RKO (cell line): ENCODE results near the gene AP3S1.

Experiments used
- DNase-seq: peaks from one replicate; pipeline ENCODE4 v3.0.0-alpha.2; 2016; ENCODE audit warnings: low spot score

AP3S1 gene

DNA sequence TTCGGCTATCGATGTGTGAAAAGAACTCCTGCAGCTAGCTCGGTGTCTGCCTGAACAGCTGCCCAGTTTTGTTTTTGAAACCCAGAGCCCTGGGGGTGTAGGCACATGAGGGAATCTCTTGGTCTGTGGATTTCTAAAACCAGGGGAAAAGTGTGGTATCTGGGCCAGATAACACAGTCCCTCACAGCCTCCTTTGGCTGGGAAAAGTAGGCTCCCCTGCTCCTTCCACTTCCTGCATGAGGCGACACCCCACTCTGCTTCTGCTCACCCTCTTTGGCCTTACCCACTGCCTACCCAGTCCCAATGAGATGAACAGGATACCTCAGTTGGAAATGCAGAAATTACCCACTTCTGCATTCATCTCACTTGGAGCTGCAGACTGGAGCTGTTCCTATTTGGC lies 15.8 kb upstream of the AP3S1 start:
- DNase-seq, result no peak

DNA sequence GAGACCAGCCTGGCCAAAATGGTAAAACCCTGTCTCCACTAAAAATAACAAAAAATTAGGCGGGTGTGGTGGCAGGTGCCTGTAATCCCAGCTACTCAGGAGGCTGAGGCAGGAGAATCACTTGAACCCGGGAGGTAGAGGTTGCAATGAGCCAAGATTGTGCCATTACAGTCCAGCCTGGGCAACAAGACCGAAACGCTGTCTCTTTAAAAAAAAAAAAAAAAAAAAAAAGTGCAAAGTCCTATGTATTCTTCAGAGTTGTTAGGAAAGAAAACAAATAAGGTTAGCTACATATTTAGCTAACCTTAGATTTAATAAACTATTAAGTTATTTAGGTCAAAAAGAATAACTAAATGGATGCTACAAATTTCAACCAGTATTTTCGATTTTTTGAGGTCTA lies 11.8 kb upstream of the AP3S1 start:
- no peak for DNase-seq

DNA sequence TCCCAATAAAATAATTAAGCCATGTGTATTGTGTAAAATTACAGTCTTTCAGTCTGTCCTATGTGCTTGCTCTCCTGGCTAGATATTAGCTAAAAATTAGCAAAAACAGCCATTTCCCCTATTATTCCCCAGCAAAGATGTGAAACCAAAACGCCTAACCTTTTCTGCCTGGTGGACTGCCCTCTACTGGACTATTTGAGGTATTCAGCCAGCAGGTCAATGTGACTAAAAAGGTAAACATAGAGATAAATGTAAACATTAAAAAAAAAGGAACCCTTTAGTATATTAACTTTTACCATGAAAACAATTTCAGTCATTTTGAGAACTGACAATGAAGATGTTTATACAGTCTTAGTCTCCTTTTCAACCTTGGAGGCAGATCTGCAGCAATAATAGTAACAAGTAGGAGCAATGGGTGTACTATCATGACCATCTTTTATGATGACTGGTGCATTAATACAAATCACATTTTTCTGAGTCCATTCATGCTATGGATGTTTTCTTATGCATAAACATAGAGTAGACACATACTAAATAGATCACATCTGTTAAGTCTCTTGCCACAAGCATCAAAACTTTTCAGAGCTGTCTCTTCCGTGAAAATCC lies 10.5 kb upstream of the AP3S1 start:
- peak; percentile 29 for DNase-seq

DNA sequence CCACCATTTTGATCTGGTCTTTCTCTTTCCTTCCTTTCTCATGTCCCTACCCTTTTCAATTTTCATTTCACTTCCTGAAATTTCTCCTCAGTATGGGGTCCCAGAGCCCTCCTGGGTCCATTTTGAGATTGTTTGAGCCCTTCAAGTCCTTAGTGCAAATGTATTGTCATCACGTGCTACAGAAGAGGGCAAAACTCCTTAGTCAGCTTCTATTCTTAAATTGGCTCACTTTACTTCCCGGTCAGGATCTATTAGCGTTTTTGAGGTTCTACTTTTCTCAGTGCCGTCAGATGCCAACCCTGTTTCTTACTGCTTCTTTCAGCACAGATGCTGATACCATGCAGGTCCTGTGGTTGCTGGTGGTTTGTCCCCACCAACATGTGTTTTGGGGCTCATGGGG lies 6.3 kb upstream of the AP3S1 start:
- DNase-seq, result no peak

DNA sequence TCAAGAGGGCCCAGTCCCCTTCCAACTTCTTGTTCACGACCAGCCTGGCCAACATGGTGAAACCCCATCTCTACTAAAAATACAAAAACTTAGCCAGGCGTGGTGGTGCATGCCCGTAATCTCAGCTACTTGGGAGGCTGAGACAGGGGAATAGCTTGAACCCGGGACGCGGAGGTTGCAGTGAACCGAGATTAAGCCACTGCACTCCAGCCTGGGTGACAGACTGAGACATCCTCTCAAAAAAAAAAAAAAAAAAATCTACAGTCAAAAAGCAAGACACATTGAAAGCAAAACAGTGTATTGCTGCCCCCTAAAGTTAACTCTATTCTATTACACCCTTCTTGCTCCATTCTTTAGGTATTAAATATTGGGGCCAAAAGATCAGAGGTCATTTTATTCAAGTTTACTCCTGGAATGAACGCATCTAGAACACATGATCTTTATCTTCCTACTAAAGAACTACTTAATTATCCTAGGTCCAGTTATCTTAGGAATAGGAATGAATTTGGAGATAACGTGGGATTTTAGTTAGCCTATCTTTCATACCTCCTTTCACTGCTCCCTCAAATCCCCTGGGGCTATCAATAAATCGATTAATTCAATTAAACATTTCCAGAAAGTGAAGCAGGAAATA lies 2.7 kb upstream of the AP3S1 start:
- DNase-seq, result peak; percentile 87

DNA sequence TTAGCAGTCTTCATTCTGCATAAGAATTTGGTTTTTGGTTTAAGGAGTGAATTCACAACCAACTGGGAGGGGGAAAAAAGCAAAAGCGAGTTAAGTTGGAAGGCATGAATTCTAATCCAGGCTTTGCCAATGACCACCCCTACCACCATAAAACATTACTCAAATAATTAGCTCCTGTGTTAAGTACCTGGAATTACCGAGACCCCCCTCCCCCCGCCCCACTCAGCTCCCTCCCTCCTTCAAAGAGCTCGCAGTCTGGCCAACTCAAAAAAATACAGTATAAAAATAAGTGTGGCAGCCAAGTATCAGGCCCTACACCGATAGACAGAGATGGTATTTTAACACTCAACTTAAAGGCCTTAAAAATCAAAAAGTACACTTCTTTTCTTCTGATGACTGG lies 862 bp upstream of the AP3S1 start:
- no peak for DNase-seq

DNA sequence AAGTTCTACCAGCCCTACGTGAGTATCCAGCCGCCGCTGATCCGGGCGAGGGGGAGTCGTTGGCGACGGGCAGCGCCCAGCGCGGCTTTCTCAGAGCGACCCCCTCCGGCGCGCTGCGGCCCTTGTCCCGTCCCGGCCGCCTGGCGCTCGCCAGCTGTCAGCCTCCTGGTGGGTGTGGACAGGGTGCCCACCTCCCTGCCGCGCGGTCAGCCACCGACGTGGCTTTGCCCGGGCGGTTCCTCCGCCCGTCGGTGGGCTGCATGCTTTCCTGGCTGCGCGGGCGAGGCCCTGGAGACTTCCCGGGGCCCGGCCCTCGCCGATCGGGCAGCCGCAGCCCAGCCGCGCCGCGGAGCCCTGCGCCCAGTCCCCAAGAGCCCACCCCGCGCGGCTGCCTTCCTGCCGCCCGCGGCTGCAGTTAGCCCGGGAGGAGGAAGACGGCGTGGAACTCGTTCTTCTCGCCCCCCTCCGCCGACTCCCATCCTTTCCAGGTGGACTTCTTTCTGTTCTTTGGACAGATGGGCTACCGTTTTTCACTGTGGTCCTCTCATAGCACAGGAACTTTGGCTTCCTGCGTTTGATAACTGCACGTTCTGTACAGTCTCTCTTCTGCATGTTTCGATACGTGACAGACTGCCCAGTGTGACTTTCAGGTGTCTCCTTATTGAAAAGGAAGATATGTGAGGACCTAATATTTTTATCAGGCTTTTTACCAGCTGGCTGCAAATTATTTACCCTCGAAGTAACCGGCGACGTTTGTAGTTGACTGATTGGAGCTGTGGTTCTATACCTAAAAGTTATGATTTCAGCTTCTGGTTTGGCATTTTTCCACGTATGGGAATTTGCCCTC lies 577 bp downstream of the AP3S1 start:
- DNase-seq, result peak; percentile 79

DNA sequence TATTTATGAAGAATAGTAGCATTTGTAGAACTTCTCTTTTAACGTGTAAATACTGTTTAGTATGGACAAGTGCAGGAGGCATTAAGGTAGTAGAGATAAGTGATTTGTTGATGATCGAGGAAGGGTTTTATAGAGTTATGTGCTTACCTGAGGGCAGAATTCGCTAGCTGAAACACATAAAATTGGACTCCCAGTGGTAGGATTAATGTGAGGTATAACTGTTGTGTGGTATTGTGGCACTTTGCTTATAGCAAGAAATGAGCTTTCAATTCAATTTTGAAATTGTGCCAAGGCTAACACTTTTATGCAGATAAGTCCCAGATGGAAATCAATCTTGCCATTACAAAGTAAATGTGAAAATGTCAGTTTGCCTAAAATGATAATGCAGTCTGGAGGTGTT lies 1.2 kb downstream of the AP3S1 start:
- peak; percentile 30 for DNase-seq

DNA sequence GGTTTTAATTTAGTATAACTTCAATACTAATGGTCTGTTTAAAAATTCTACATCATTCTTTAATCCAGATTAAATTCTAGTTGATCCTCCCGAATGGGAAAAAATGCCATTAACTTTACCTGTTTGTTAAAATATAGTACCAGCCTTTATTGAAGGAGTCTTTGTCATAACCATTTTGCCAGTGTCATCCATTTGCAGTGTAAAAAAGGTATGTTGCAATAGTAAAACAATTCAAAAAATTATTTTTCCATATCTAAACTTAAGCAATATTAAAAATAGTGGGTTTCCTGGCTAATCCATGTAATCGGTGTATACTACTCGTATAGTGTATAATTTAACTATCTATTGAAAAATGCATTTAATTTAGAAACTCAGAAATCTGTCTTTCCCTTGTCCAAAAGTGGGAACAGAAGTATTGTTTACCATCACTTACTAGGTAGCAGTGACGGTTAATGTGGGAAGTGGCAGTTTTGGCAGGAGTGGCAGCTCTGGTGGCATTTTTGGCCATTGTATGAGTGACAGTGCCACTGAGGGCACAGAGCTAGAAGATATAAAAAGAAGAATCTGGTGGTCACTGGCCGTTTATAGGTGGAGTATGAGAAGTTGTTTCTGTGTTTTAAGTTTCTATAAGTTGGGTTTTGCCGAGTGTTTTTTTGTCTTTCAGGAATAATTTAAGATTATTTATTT lies 1.9 kb downstream of the AP3S1 start:
- DNase-seq, result no peak

DNA sequence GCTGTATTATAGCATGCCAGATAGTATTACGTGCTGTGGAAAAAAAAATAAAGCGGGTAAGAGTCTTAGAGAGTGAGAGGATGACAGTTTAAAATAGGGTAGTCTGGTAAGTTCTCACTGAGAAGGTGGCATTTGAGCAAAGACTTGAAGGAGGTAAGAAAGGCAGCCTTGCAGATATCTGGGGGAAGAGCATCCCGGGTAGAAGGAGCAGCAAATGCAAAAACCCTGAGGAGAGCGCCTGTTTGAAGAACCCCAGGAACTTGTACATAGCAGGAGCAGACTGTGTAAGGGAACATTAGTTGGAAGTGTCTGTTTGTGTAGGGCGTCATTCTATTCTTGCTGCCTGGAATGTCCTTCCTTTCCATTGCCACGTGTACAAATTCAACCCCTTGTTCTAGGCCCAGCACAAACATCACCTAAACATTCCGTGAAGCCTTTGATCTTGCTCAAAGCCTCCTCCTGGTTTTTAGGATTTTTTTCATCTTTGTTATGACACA lies 2.6 kb downstream of the AP3S1 start:
- DNase-seq, result no peak

DNA sequence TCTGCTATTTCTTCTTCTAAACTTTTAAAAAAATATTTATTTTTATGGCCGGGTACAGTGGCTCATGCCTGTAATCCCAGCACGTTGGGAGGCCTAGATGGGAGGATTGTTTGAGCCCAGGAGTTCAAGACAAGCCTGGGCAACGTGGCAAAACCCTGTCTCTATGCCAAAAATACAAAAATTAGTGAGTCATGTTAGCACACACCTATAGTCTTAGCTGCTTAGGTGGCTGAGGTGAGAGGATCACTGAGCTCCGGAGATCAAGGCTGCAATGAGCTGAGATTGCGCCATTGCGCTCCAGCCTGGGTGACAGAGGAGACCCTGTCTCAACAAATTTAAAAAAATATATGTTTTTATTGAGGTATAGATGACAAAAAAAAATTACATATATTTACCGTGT lies 5.6 kb downstream of the AP3S1 start:
- no peak for DNase-seq

DNA sequence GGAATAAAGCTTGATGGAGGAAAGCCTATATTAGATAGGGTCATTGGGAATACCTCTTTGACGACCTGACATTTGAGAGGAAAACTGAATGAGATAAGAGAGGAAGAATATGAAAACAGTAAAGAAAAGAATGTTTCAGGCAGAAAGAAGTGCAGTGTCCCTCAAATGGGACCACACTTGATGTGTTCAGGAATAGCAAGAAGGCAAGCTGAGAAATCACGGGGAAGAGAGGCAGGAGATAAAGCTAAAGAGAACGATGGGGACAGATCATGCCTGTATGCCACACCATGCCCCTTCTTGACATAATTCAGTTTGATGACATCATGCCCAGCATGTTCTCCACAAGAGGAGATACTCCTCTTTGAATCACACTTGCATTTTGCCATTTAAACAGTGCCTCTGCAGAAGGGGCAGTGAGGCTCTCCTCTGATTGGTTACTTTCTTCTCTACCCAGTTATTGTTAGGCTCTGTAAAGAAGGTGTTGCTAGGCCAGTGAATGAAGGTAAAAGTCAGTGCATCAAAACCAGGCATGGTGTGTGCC lies 7.6 kb downstream of the AP3S1 start:
- DNase-seq, result no peak

DNA sequence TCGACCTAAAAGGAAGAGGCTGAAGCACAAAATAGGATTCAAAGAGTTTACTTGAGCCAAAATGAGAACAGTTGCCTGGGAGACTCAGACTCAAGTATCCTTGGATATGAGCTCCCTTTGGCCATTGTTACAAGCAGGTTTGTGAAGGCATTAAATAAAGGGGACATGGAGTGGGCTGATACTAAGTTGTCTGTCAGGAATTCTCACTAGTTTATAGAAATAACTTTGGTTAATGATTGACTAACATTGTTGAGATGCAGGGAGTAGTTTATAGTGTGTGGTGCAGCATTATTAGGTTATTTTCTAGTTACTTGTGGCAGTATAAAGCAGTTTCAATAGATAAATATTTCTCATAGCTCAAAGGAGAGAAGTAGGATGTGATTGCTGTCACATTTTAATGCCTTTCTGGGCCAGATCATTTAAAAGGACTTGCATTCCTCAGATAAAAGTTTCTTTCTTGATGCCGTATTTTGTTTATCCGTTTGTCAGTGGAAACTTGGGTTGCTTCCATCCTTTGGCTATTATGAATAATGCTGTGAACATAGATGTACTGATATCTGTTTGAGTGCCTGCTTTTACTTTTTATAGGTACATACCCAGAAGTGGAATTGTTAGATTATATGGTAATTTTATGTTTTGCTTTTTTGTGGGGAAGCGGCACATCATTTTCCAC lies 9.1 kb downstream of the AP3S1 start:
- no peak for DNase-seq

DNA sequence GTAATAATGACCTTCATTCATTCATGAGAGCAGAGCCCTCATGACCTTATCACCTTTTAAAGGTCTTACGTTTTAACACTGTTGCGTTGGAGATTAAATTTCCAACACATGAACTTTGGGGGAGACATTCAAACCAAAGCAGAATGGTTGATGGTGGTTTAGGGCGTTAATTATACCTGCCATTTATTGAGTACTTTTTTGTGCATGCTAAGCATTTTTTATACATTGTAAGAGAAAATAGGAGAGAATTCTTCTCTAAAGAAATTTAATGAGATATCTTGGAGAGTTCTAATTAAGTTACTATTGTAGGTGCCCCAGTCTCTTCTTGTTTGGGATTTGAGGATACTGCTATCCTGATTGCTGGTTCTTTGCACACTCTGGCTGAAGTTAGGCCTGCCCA lies 12.4 kb downstream of the AP3S1 start:
- no peak for DNase-seq

DNA sequence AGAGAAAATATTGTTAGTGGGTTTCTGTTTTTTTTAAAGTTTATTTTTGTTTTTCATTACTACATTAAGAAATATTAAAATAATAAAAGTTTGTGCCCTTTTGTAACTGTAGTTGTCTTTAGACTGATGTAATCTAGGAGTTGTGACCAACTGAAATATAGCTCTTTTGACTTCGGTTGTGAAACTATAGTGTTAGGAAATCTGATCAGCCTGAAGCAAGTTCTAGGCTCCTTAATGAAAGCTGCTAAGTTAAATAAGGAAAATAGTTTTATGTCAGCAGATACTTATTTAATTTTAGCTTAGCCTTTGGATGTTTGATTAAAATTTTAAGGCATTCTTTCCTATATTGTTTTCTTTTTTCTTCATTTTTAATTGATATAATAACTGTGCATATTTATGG lies 14.2 kb downstream of the AP3S1 start:
- no peak for DNase-seq

DNA sequence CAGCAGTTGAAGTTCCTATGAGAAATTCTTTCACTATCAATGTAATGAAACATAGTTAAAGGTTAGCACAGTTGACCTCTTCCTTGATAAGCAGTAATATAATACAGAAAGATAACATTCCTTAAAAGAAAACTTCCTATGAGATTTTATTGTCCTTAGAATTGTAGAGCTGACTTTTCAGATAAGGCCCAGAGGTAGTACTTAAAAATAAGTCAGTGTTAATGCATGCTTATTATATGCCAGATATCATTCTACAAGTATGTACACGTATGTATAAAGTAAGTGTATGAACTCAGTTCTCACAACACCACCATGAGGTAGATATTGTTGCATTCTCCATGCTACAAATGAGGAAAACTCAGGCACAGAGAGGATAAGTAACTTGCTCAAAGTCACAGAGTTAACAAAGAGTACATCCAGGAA lies 15.3 kb downstream of the AP3S1 start:
- DNase-seq, result no peak

DNA sequence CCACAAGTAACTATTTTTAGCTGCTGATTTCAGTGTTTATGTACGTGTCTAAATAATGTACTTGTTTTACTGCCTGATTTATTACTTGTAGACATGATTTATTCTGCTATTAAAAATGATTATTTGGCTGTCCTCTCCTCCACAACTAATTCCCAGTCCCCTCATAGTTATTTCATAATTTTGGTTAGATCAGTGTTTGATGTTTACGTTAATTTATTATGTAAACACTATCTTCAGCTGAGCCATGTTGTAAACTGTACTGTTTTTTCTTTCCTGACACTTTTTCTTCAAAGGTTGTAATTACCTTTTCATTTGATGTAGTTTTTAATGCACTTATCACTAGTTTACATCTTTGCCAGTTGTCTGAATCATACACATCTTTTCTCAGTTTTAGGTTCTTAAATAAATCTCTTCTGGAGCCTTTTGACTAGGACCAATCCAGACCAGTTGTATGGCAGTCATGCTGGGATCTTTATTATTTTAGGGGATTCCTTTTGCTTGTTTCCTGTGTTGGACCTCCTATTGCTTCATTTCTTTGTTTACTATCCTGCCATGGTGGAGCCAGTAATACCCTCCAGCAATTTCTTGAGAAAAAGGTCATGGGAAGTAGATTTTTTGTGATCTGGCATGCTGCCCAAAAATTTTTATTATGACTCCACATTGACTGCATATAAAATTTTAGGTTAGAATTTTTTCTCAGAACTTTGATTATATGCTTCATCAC lies 16.1 kb downstream of the AP3S1 start:
- no peak for DNase-seq

DNA sequence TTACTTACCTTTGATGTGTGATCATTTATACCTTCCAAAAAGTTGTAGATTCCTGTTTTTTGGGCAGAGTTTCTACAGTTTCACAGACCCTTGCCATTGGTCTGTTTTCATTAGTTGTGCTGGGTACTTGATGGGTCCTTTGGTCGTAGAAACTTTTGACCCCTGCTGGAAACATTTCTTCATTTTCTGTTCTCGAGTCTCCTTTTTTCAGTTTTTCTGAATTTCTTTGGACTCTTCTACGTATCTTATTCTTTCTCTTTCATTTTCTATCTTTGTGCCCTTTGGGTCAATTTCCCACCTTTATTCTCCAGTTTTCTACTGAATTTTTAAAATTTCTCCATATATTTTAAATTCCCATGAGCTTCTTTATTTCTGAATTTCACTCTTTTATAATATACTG lies 16.7 kb downstream of the AP3S1 start:
- DNase-seq, result no peak

DNA sequence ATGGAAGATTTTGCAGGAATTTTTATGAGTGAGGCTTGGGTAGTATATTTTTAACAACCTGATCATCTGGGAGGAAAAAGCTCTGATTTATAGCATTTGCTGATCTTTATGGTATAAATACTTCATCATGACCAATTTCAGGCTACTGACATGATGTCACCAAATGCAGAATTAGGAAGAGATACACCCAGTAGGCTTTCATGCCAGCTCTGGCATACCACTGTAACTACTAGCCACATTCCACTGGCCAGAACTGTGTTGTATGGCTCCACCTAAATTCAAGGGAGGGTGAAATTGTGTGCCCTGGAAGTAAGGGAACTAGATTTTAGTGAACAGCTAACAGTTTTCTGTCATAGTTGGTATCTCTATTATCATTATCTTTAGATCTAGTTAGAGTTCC lies 17.6 kb downstream of the AP3S1 start:
- no peak for DNase-seq

DNA sequence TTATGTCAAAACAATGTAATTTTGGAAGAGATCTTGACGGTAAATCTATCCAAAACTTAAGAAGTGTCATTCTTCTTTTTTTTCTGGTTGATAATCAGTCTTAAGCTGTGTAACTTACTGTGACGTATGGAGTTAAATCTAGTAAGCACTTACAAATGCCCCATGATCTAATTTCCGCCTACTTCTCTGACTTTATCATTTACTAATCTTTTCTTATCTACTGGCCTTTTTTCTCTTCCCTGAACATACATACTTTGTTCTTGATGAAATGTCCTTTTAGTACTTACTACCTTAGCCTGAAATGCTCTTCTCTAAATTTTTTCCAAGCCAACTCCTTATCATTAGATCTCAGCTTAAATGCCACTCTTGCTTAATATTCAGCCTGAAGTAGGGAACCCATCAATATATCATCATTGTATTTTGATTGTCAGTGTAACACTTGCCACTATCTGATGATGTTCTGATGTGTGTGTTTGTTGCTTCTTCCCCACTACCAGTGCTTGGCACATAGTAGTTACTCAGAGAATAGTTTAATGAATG lies 27.6 kb downstream of the AP3S1 start:
- no peak for DNase-seq

DNA sequence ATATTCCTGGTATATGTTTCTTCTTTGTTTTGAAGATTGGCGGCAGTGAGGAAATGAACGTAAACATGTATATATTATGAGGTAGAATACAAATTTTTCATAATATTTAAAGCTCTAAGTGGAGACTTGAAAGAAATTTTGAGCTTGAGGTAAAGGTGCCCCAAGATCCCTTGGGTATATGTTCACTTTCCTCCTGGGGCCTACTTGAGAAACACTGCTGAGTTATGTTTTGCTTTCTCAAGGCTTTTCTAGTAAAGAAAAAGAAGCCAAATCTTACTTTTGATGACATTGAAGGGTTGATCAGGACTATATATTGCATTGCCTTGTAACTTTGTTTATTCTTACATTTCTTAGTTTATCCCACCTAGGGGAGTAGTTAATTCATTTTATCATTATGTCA lies 30.7 kb downstream of the AP3S1 start:
- DNase-seq, result no peak
